Activated CD8-positive, alpha-beta T cell treated with anti-CD3 and anti-CD28 coated beads, Interleukin-2, amount 10 ng/mL, durations not matched to agents 7 days and 5 days (primary cell): Measurements from ENCODE around the gene CAMK4. TPM values are rescaled to one million over a fixed set of nuclear protein-coding genes. Genes with fewer than 3 reads are reported as not detected.

Experiments
- ATAC-seq: fragments of 150-1000 bp; cut with Tn5 transposase; one replicate; pipeline ENCODE4 v1.10.0; 2021; ENCODE audit warnings: moderate library complexity
- CTCF ChIA-PET: fragments of 350-600 bp; sonication (Branson Sonifier 250); formaldehyde crosslinking; loops from one replicate; lab custom pipeline; 2021; ENCODE audit warnings: antibody characterized with exemption; lab: Charles Lee
- POLR2A ChIA-PET: fragments of 350-600 bp; sonication (Branson Sonifier 250); formaldehyde crosslinking; loops from one replicate; lab custom pipeline; 2021; ENCODE audit warnings: antibody characterized with exemption; lab: Charles Lee
- DNase-seq: peaks from one replicate; pipeline ENCODE4 v3.0.0-alpha.2; 2020
- H3K27ac Mint-ChIP-seq: one replicate; pipeline ENCODE4 v1.8.0; 2021; ENCODE audit warnings: mild to moderate bottlenecking, mixed read lengths
- H3K27me3 Mint-ChIP-seq: one replicate; pipeline ENCODE4 v1.8.0; 2021; ENCODE audit warnings: low read depth, mixed read lengths
- H3K36me3 Mint-ChIP-seq: one replicate; pipeline ENCODE4 v1.8.0; 2021; ENCODE audit warnings: low read depth, mixed read lengths
- H3K4me1 Mint-ChIP-seq: one replicate; pipeline ENCODE4 v1.8.0; 2021; ENCODE audit warnings: low read depth, mixed read lengths
- H3K4me3 Mint-ChIP-seq: one replicate; pipeline ENCODE4 v1.8.0; 2021; ENCODE audit warnings: mild to moderate bottlenecking, mixed read lengths
- H3K9me3 Mint-ChIP-seq: one replicate; pipeline ENCODE4 v1.8.0; 2022; ENCODE audit warnings: mixed read lengths; ENCODE audit not compliant: insufficient read depth
- total RNA-seq, 2 experiments: library from RNA; stranded (reverse); gene quantifications; one replicate each; pipeline ENCODE4 v1.2.3, GENCODE V29; 2021

Gene CAMK4
- total RNA-seq, 2 experiments from 2014 or later = 82.7 to 84.9 TPM

- Mint-ChIP-seq H3K4me3 (no peak overlapping the region), H3K27me3 (no peaks in the 10 kb centered on the region), H3K36me3 (peaks cover 7% of the 10 kb centered on the region), H3K27ac (no peak overlapping the region), H3K9me3 (no peaks in the 10 kb centered on the region), H3K4me1 (peaks cover 13% of the 10 kb centered on the region)
- POLR2A ChIA-PET = no interaction called here
- CTCF ChIA-PET = interaction anchor here (0.7 to 1.2 kb wide), 3 partner anchors 28 to 76 kb away, joined by 3 read pairs; no protein-coding TSS in a partner anchor
- no peak for ATAC-seq
- no peak for DNase-seq
Observed at GRCh38 chr5:111310711-111311620, 86.8 kb downstream of the CAMK4 start.

- H3K4me1 Mint-ChIP-seq = peaks cover 13% of the 10 kb centered on the region
- ChIA-PET POLR2A (no interaction called here), CTCF (interaction anchor here (0.9 to 1.6 kb wide), 3 partner anchors 28 to 239 kb away, joined by 3 read pairs; no protein-coding TSS in a partner anchor)
- no peaks in the 10 kb centered on the region for H3K9me3 Mint-ChIP-seq
- ATAC-seq (no peak), DNase-seq (no peak)
- peaks cover 13% of the 10 kb centered on the region for H3K36me3 Mint-ChIP-seq
- H3K27ac Mint-ChIP-seq = no peak overlapping the region
- H3K4me3 Mint-ChIP-seq = no peak overlapping the region
- H3K27me3 Mint-ChIP-seq = no peaks in the 10 kb centered on the region
Observed at GRCh38 chr5:111311666-111312065, 87.5 kb downstream of the CAMK4 start.

DNA sequence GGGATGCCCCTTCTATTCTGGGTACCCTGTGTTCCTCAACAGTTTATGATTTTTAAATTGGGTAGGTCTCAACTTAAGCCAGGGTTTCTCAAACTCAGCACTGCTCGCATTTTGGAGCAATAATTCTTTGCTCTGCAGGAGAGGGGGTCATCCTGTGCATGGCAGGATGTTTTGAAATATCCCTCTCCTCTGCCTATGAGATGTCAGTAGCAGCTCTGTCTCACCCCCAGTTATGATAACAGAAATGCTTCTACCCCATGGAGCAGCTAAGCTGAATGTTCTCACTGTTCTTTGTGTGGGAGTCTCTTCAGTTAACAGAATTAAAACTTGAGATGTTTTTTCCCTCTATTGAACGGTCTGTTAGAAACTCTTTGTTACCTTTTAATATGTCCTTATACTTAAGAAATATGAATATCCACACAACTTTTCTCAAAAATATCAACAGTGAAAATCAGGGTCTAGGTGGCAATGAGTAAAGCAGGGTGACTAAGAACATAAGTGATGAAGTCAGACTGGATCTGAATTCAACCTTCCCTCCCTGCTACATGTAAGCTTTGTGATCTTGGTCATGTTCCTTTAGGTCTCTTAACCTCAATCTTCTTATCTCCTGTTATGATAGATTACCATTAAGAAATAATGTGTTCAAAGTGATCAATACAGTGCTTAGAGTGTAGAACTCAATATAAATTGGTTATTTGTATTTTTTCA, 89.0 kb downstream of the CAMK4 start:
- ChIA-PET POLR2A (no interaction called here), CTCF (interaction anchor here (0.9 to 1.6 kb wide), 2 partner anchors 35 to 237 kb away, joined by 3 read pairs; no protein-coding TSS in a partner anchor)
- DNase-seq (no peak), ATAC-seq (no peak)
- peaks cover 13% of the 10 kb centered on the region for H3K4me1 Mint-ChIP-seq
- no peak overlapping the region for H3K4me3 Mint-ChIP-seq
- peaks cover 16% of the 10 kb centered on the region for H3K36me3 Mint-ChIP-seq
- no peaks in the 10 kb centered on the region for H3K27me3 Mint-ChIP-seq
- H3K27ac Mint-ChIP-seq = no peak overlapping the region
- H3K9me3 Mint-ChIP-seq = no peaks in the 10 kb centered on the region

DNA sequence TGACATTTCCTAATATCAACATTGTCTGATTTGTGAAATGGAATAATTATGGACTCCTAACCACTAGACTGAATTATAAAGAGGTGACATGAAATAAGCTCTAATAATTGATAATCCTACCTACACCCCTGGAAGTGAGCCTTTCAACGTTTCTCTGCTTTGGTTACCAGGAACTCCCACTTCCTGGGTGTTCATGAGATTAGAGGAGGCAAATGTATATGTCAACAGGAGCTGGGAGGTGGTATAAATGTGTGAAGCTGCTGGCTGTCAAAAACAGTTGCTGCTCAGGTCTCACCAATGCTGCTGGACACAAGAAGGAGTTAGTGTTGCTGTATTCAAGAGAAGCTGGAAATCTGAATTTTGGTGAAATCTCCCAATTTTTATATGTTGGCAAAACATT, 96.8 kb downstream of the CAMK4 start:
- Mint-ChIP-seq H3K4me1 (peaks cover 23% of the 10 kb centered on the region), H3K27me3 (no peaks in the 10 kb centered on the region), H3K4me3 (no peak overlapping the region), H3K36me3 (peaks cover 57% of the 10 kb centered on the region), H3K27ac (peak overlapping the region; percentile 68), H3K9me3 (peaks cover 16% of the 10 kb centered on the region)
- ChIA-PET CTCF (interaction anchor here (0.7 to 0.9 kb wide), 2 partner anchors 13 to 66 kb away, joined by 3 read pairs; no protein-coding TSS in a partner anchor), POLR2A (no interaction called here)
- ATAC-seq (peak; percentile 53), DNase-seq (no peak)

GRCh38 chr5:111321376-111321775, 97.2 kb downstream of the CAMK4 start:
- Mint-ChIP-seq H3K4me1 (peaks cover 23% of the 10 kb centered on the region), H3K27ac (peak overlapping the region; percentile 68), H3K9me3 (peaks cover 19% of the 10 kb centered on the region), H3K4me3 (no peak overlapping the region), H3K27me3 (no peaks in the 10 kb centered on the region), H3K36me3 (peaks cover 55% of the 10 kb centered on the region)
- ATAC-seq = no peak
- CTCF ChIA-PET = interaction anchor here (0.7 to 0.9 kb wide), 2 partner anchors 13 to 66 kb away, joined by 3 read pairs; no protein-coding TSS in a partner anchor
- POLR2A ChIA-PET = no interaction called here
- no peak for DNase-seq

GRCh38 chr5:111326551-111326950, 102.4 kb downstream of the CAMK4 start:
- Mint-ChIP-seq H3K9me3 (peaks cover 37% of the 10 kb centered on the region), H3K27ac (no peak overlapping the region), H3K27me3 (no peaks in the 10 kb centered on the region), H3K36me3 (peaks cover 45% of the 10 kb centered on the region), H3K4me3 (no peak overlapping the region), H3K4me1 (peaks cover 5% of the 10 kb centered on the region)
- no peak for DNase-seq
- ATAC-seq = no peak
- POLR2A ChIA-PET = no interaction called here
- CTCF ChIA-PET = no interaction called here

DNA sequence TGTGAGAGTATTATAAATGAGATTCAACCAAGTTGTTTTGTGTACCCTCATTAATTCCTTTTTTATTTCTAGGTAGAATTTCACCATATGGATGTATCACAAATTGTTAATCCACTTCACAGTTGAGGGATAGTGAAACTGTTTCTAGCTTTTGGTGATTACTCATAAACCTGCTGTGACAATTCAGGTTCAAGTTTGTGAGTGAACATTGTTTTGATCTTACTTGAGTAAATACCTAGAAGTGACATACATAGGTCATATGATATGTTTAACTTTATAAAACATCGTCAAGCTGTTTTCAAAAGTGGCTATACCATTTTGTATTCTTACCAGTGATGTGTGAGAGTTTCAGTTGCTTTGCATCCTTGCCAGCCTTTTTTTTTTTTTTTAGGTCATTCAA, 112.9 kb downstream of the CAMK4 start:
- ChIA-PET POLR2A (interaction anchor here (0.7 kb wide), 1 partner anchor 127 kb away, joined by 3 read pairs; no protein-coding TSS in a partner anchor), CTCF (interaction anchor here (1.7 kb wide), 1 partner anchor 12 kb away, joined by 3 read pairs; no protein-coding TSS in a partner anchor)
- ATAC-seq (peak; percentile 44), DNase-seq (no peak)
- Mint-ChIP-seq H3K27me3 (no peaks in the 10 kb centered on the region), H3K9me3 (peaks cover 5% of the 10 kb centered on the region), H3K4me1 (peaks cover 24% of the 10 kb centered on the region), H3K27ac (no peak overlapping the region), H3K4me3 (no peak overlapping the region), H3K36me3 (peaks cover 12% of the 10 kb centered on the region)

DNA sequence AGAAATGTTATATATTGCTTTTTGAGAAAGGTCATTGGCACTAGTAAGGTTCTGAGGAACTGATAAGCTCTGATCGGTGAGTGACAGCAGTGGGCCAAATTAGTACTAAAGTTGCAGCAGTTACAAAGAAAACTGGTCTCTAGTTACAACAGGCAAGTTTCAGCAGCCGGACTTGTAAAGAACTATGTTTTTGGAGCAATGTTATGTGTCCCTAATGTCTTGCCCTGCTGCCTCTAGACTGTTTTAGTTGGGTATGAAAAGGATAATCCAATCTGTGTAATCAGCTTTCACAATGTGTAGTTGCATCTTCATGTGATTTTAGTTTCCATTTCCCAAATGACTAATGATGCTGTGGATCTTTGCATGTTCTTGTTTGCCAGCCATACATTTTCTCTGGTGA, 113.5 kb downstream of the CAMK4 start:
- peaks cover 24% of the 10 kb centered on the region for H3K4me1 Mint-ChIP-seq
- CTCF ChIA-PET = interaction anchor here (1.7 kb wide), 1 partner anchor 12 kb away, joined by 3 read pairs; no protein-coding TSS in a partner anchor
- POLR2A ChIA-PET = interaction anchor here (0.7 kb wide), 1 partner anchor 128 kb away, joined by 3 read pairs; no protein-coding TSS in a partner anchor
- no peak for DNase-seq
- no peak overlapping the region for H3K4me3 Mint-ChIP-seq
- peaks cover under 1% of the 10 kb centered on the region for H3K9me3 Mint-ChIP-seq
- H3K36me3 Mint-ChIP-seq = peaks cover 12% of the 10 kb centered on the region
- no peaks in the 10 kb centered on the region for H3K27me3 Mint-ChIP-seq
- H3K27ac Mint-ChIP-seq = no peak overlapping the region
- ATAC-seq = peak; percentile 57

DNA sequence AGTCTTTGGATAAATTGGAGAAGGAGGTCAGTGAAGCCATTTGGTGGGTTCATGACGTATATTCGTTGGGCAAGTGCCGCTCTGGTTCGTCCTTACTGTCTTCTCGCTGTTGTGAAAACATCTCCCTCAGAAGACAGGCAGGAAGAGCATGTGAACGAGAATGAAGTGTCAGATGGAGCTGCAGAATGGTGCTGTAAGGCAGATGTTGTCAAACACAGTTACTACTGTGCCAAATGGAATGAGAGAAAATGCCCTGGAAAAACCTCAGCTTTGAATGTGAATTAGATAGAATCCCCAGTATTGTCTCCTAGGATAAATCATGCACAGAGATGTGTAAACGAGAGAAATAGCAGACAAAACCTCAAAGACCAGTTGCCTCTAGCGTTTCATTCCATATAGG, 121.5 kb downstream of the CAMK4 start:
- POLR2A ChIA-PET = no interaction called here
- CTCF ChIA-PET = no interaction called here
- no peak overlapping the region for H3K27ac Mint-ChIP-seq

GRCh38 chr5:111347021-111347420, 122.8 kb downstream of the CAMK4 start:
- CTCF ChIA-PET = no interaction called here

More for the DNA sequence above, 121.5 kb downstream of the CAMK4 start:
- ATAC-seq = no peak
- H3K27me3 Mint-ChIP-seq = no peaks in the 10 kb centered on the region
- no peak overlapping the region for H3K4me3 Mint-ChIP-seq
- DNase-seq = no peak
- no peaks in the 10 kb centered on the region for H3K4me1 Mint-ChIP-seq
- no peaks in the 10 kb centered on the region for H3K9me3 Mint-ChIP-seq
- H3K36me3 Mint-ChIP-seq = peaks cover 40% of the 10 kb centered on the region

DNA sequence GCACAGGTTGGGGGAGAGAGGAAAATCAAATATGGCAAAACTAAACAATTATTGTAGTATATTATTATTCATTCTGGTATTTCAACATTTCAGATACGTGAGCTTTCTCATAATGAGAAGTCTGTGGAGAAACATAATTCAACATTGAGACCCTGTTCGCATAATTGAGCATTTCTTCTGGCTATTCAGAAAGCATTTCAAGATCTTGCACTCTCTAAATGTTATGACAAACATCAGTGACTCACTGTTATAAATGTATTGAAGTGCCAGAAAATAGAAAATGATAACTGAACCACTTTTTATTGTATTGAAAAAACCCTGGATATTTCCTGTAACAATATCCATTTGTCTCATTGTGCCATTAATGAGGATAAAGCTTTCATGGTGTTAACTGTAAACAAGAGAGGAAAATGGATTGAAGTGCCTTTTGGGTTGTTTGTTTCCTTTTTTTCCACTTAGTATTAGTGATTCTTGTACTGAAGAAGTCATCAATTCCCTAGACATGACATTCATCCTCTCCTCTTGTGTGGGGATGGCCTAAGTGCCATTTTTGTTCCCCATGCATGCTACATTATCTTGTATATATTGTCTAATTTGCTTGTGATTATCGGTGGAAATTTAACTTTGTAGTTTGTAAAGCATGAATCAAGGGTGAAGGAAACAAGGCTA, 124.6 kb downstream of the CAMK4 start:
- DNase-seq = no peak
- no peak for ATAC-seq
- ChIA-PET POLR2A (no interaction called here), CTCF (no interaction called here)
- Mint-ChIP-seq H3K4me1 (no peaks in the 10 kb centered on the region), H3K27me3 (no peaks in the 10 kb centered on the region), H3K27ac (no peak overlapping the region), H3K4me3 (no peak overlapping the region), H3K9me3 (no peaks in the 10 kb centered on the region), H3K36me3 (peaks cover 55% of the 10 kb centered on the region)

More at GRCh38 chr5:111347021-111347420, 122.8 kb downstream of the CAMK4 start:
- DNase-seq (no peak), ATAC-seq (no peak)
- Mint-ChIP-seq H3K9me3 (no peaks in the 10 kb centered on the region), H3K27me3 (no peaks in the 10 kb centered on the region), H3K36me3 (peaks cover 46% of the 10 kb centered on the region), H3K27ac (no peak overlapping the region), H3K4me1 (no peaks in the 10 kb centered on the region), H3K4me3 (no peak overlapping the region)
- POLR2A ChIA-PET = no interaction called here
